HEK293 (cell line): ENCODE data around the gene MAP7.

Experiments used
- ATF2 ChIP-seq: fragments of 450-650 bp; formaldehyde crosslinking; IDR thresholded peaks from 2 replicates; pipeline ENCODE4 v1.5.1; 2016; ENCODE audit warnings: missing biosample characterization, missing genetic modification characterization, low read depth
- GLI2 ChIP-seq: fragments of 450-650 bp; formaldehyde crosslinking; IDR thresholded peaks from 2 replicates; pipeline ENCODE4; 2017; ENCODE audit warnings: missing biosample characterization, missing genetic modification characterization, low read depth, borderline replicate concordance
- GLIS1 ChIP-seq: fragments of 450-650 bp; formaldehyde crosslinking; IDR thresholded peaks from 2 replicates; pipeline ENCODE4 v1.5.1; 2016; ENCODE audit warnings: missing biosample characterization, missing genetic modification characterization
- MZF1 ChIP-seq: fragments of 450-650 bp; formaldehyde crosslinking; IDR thresholded peaks from 2 replicates; pipeline ENCODE4 v1.5.1; 2017; ENCODE audit warnings: missing biosample characterization, missing genetic modification characterization, borderline replicate concordance
- OVOL3 ChIP-seq: fragments of 450-650 bp; formaldehyde crosslinking; IDR thresholded peaks from 2 replicates; pipeline ENCODE4 v1.5.1; 2016; ENCODE audit warnings: missing biosample characterization, missing genetic modification characterization
- PATZ1 ChIP-seq: fragments of 450-650 bp; formaldehyde crosslinking; IDR thresholded peaks from 2 replicates; pipeline ENCODE4 v1.5.1; 2016; ENCODE audit warnings: missing biosample characterization, missing genetic modification characterization
- SCRT1 ChIP-seq: fragments of 450-650 bp; formaldehyde crosslinking; IDR thresholded peaks from 2 replicates; pipeline ENCODE4 v1.5.1; 2016; ENCODE audit warnings: missing biosample characterization, missing genetic modification characterization, borderline replicate concordance
- SP3 ChIP-seq: fragments of 450-650 bp; formaldehyde crosslinking; IDR thresholded peaks from 2 replicates; pipeline ENCODE4 v1.5.1; 2016; ENCODE audit warnings: missing biosample characterization, missing genetic modification characterization
- ZBTB17 ChIP-seq: fragments of 450-650 bp; formaldehyde crosslinking; IDR thresholded peaks from 2 replicates; pipeline ENCODE4 v1.5.1; 2016; ENCODE audit warnings: missing biosample characterization, missing genetic modification characterization
- ZBTB48 ChIP-seq: fragments of 450-650 bp; formaldehyde crosslinking; IDR thresholded peaks from 2 replicates; pipeline ENCODE4 v1.5.1; 2016; ENCODE audit warnings: missing biosample characterization, missing genetic modification characterization
- ZBTB49 ChIP-seq: fragments of 450-650 bp; formaldehyde crosslinking; IDR thresholded peaks from 2 replicates; pipeline ENCODE4 v1.5.1; 2016; ENCODE audit warnings: missing biosample characterization, missing genetic modification characterization, low read depth
- ZBTB8A ChIP-seq: fragments of 450-650 bp; formaldehyde crosslinking; IDR thresholded peaks from 2 replicates; pipeline ENCODE4 v1.5.1; 2016; ENCODE audit warnings: missing biosample characterization, missing genetic modification characterization
- ZFP3 ChIP-seq: fragments of 450-650 bp; formaldehyde crosslinking; IDR thresholded peaks from 2 replicates; pipeline ENCODE4 v1.5.1; 2016; ENCODE audit warnings: low read depth, missing biosample characterization, missing genetic modification characterization
- ZFP37 ChIP-seq: fragments of 450-650 bp; formaldehyde crosslinking; IDR thresholded peaks from 2 replicates; pipeline ENCODE4 v1.5.1; 2016; ENCODE audit warnings: missing biosample characterization, missing genetic modification characterization
- ZNF138 ChIP-seq: fragments of 450-650 bp; formaldehyde crosslinking; IDR thresholded peaks from 2 replicates; pipeline ENCODE4 v1.5.1; 2016; ENCODE audit warnings: missing biosample characterization, missing genetic modification characterization, borderline replicate concordance
- ZNF19 ChIP-seq: fragments of 450-650 bp; formaldehyde crosslinking; IDR thresholded peaks from 2 replicates; pipeline ENCODE4; 2016; ENCODE audit warnings: missing biosample characterization, missing genetic modification characterization, low read depth
- ZNF221 ChIP-seq: fragments of 450-650 bp; formaldehyde crosslinking; IDR thresholded peaks from 2 replicates; pipeline ENCODE4 v1.5.1; 2017; ENCODE audit warnings: missing biosample characterization, missing genetic modification characterization, borderline replicate concordance
- ZNF311 ChIP-seq: fragments of 450-650 bp; formaldehyde crosslinking; IDR thresholded peaks from 2 replicates; pipeline ENCODE4 v1.5.1; 2017; ENCODE audit warnings: missing biosample characterization, missing genetic modification characterization, borderline replicate concordance
- ZNF354C ChIP-seq: fragments of 450-650 bp; formaldehyde crosslinking; IDR thresholded peaks from 2 replicates; pipeline ENCODE4 v1.5.1; 2016; ENCODE audit warnings: missing biosample characterization, missing genetic modification characterization, low read depth, borderline replicate concordance
- ZNF394 ChIP-seq: fragments of 450-650 bp; formaldehyde crosslinking; IDR thresholded peaks from 2 replicates; pipeline ENCODE4 v1.5.1; 2016; ENCODE audit warnings: missing biosample characterization, missing genetic modification characterization, mild to moderate bottlenecking, moderate library complexity, borderline replicate concordance
- ZNF426 ChIP-seq: fragments of 450-650 bp; formaldehyde crosslinking; IDR thresholded peaks from 2 replicates; pipeline ENCODE4 v1.5.1; 2017; ENCODE audit warnings: missing biosample characterization, missing genetic modification characterization, mild to moderate bottlenecking, inconsistent platforms, moderate library complexity
- ZNF596 ChIP-seq: fragments of 450-650 bp; IDR thresholded peaks from 2 replicates; pipeline ENCODE4 v1.5.0; 2018; ENCODE audit warnings: missing biosample characterization, mild to moderate bottlenecking, missing genetic modification characterization, moderate library complexity
- ZNF660 ChIP-seq: fragments of 450-650 bp; IDR thresholded peaks from 2 replicates; pipeline ENCODE4 v1.5.1; 2018; ENCODE audit warnings: missing biosample characterization, mild to moderate bottlenecking, missing genetic modification characterization
- ZNF670 ChIP-seq: fragments of 450-650 bp; formaldehyde crosslinking; IDR thresholded peaks from 2 replicates; pipeline ENCODE4 v1.5.1; 2016; ENCODE audit warnings: missing biosample characterization, missing genetic modification characterization, low read depth
- ZNF707 ChIP-seq: fragments of 450-650 bp; formaldehyde crosslinking; IDR thresholded peaks from 2 replicates; pipeline ENCODE4 v1.5.1; 2016; ENCODE audit warnings: missing biosample characterization, missing genetic modification characterization
- ZNF843 ChIP-seq: fragments of 450-650 bp; formaldehyde crosslinking; IDR thresholded peaks from 2 replicates; pipeline ENCODE4 v1.5.1; 2016; ENCODE audit warnings: missing biosample characterization, missing genetic modification characterization
- ZXDB ChIP-seq: fragments of 450-650 bp; formaldehyde crosslinking; IDR thresholded peaks from 2 replicates; pipeline ENCODE4 v1.5.1; 2016; ENCODE audit warnings: missing biosample characterization, missing genetic modification characterization
- TF ChIP-seq, protein P1 (sequence below): fragments of 450-650 bp; formaldehyde crosslinking; IDR thresholded peaks from 2 replicates; pipeline ENCODE4 v1.5.1; 2017; ENCODE audit warnings: missing biosample characterization, missing genetic modification characterization
- TF ChIP-seq, protein P2 (sequence below): fragments of 450-650 bp; formaldehyde crosslinking; IDR thresholded peaks from 2 replicates; pipeline ENCODE4 v1.5.1; 2016; ENCODE audit warnings: missing biosample characterization, missing genetic modification characterization
- TF ChIP-seq, protein P3 (sequence below): fragments of 450-650 bp; formaldehyde crosslinking; IDR thresholded peaks from 2 replicates; pipeline ENCODE4 v1.5.1; 2016; ENCODE audit warnings: missing biosample characterization, missing genetic modification characterization

The MAP7 gene

DNA sequence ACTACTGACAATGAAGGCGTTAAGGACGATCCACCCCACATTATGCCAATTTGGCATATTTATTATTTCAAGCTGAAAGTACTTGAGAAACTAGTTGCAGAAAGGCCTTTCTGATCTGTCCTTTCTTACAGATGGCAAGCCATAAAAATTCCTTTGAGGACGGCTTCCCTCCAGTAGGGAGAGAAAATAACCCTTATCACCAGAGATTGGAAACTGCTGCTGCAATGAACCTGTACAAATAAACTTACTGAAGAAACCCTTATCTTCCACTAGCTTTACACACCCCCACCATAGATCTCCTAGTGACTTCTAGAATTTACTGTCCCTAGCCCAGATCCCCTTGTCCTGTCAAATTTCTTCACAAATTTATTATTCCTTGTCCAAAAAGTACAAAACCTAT lies 105.2 kb downstream of the MAP7 start (continued):
- TF ChIP-seq, protein P1, sequence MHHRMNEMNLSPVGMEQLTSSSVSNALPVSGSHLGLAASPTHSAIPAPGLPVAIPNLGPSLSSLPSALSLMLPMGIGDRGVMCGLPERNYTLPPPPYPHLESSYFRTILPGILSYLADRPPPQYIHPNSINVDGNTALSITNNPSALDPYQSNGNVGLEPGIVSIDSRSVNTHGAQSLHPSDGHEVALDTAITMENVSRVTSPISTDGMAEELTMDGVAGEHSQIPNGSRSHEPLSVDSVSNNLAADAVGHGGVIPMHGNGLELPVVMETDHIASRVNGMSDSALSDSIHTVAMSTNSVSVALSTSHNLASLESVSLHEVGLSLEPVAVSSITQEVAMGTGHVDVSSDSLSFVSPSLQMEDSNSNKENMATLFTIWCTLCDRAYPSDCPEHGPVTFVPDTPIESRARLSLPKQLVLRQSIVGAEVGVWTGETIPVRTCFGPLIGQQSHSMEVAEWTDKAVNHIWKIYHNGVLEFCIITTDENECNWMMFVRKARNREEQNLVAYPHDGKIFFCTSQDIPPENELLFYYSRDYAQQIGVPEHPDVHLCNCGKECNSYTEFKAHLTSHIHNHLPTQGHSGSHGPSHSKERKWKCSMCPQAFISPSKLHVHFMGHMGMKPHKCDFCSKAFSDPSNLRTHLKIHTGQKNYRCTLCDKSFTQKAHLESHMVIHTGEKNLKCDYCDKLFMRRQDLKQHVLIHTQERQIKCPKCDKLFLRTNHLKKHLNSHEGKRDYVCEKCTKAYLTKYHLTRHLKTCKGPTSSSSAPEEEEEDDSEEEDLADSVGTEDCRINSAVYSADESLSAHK (tag by site-specific recombination): peak; percentile 82
- TF ChIP-seq ZFP3 (tag by site-specific recombination) (no peak), GLIS1 (tag by site-specific recombination) (no peak), ZNF311 (tag by site-specific recombination) (no peak), ZNF426 (no peak), ZNF660 (tag by site-specific recombination) (no peak), ZNF670 (no peak), PATZ1 (tag by site-specific recombination) (no peak), ZNF596 (tag by site-specific recombination) (no peak), GLI2 (no peak), ZBTB17 (no peak), ATF2 (tag by site-specific recombination) (no peak), ZXDB (tag by site-specific recombination) (peak; percentile 59), ZNF707 (tag by site-specific recombination) (no peak), ZNF138 (tag by site-specific recombination) (no peak), ZNF354C (tag by site-specific recombination) (no peak), ZNF394 (tag by site-specific recombination) (no peak), ZNF221 (no peak), SP3 (tag by site-specific recombination) (no peak), OVOL3 (no peak), ZBTB49 (no peak), ZNF843 (peak; percentile 70), MZF1 (tag by site-specific recombination) (no peak), SCRT1 (tag by site-specific recombination) (no peak), ZBTB8A (no peak), ZFP37 (no peak), ZBTB48 (tag by site-specific recombination) (no peak), ZNF19 (tag by site-specific recombination) (no peak)
- TF ChIP-seq, protein P2, sequence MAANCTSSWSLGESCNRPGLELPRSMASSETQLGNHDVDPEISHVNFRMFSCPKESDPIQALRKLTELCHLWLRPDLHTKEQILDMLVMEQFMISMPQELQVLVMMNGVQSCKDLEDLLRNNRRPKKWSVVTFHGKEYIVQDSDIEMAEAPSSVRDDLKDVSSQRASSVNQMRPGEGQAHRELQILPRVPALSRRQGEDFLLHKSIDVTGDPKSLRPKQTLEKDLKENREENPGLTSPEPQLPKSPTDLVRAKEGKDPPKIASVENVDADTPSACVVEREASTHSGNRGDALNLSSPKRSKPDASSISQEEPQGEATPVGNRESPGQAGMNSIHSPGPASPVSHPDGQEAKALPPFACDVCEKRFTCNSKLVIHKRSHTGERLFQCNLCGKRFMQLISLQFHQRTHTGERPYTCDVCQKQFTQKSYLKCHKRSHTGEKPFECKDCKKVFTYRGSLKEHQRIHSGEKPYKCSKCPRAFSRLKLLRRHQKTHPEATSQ (tag by site-specific recombination): no peak
- TF ChIP-seq, protein P3, sequence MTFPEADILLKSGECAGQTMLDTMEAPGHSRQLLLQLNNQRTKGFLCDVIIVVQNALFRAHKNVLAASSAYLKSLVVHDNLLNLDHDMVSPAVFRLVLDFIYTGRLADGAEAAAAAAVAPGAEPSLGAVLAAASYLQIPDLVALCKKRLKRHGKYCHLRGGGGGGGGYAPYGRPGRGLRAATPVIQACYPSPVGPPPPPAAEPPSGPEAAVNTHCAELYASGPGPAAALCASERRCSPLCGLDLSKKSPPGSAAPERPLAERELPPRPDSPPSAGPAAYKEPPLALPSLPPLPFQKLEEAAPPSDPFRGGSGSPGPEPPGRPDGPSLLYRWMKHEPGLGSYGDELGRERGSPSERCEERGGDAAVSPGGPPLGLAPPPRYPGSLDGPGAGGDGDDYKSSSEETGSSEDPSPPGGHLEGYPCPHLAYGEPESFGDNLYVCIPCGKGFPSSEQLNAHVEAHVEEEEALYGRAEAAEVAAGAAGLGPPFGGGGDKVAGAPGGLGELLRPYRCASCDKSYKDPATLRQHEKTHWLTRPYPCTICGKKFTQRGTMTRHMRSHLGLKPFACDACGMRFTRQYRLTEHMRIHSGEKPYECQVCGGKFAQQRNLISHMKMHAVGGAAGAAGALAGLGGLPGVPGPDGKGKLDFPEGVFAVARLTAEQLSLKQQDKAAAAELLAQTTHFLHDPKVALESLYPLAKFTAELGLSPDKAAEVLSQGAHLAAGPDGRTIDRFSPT (tag by site-specific recombination): no peak
